D721Med (cell line): Measurements from ENCODE around the gene HMCN1.

ENCODE experiments used
- DNase-seq: peaks from one replicate; pipeline ENCODE4 v3.0.0; 2011; ENCODE audit warnings: low spot score; ENCODE audit not compliant: insufficient read length
- FAIRE-seq: peaks from 2 replicates; lab custom pipeline; 2011; peaks lifted over from hg19 to GRCh38; lab: Jason Lieb, UNC
- CTCF ChIP-seq: IDR thresholded peaks from 2 replicates; pipeline ENCODE4 v1.5.1; 2012; ENCODE audit warnings: mild to moderate bottlenecking, control low read depth; ENCODE audit not compliant: insufficient read depth; ENCODE audit errors: missing control alignments

Gene HMCN1

DNA sequence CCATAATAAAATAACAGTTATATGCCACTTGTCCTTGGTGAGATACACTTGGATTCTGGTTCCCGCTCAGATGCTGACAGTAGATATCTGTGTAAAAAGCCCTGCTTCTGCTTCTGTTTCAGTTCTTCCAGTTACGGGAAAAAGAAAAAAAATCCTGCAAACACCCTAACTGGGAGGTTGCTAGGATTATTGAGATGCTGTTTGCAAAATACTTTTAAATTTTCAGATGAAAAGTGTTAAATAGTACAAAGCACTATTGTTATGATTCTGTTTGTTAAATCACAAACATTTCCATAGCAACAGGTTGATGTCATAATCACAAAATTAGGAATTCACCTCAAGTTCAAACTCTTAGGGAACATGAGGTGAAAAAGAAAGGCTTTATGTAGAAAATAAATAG is 232.3 kb downstream of the HMCN1 start:
- no peak for TF ChIP-seq CTCF
- FAIRE-seq = peak; percentile 11
- no peak for DNase-seq

GRCh38 chr1:185969028-185969427 is 234.8 kb downstream of the HMCN1 start:
- DNase-seq (no peak), FAIRE-seq (no peak)
- TF ChIP-seq CTCF = no peak

GRCh38 chr1:185969524-185969991 is 235.4 kb downstream of the HMCN1 start:
- FAIRE-seq (no peak), DNase-seq (no peak)
- TF ChIP-seq CTCF = no peak

DNA sequence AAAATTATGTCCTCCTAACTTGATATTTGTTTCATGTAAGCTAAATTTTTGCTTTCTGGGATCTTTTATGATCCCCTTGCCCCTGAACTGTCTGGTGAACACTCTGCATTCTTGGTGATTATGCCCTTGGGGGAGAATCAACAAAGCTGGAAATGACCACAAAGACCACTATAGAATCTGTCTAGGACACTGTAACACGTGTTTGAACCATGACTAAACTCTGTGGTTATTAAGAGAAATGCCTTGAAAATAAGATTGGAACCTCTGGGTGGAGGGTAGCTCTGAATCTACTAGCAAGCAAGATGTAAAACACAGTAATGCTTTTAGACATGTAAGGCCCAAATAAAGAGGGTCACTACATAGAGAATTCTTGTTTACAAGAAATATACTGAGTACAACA is 237.5 kb downstream of the HMCN1 start:
- no peak for FAIRE-seq
- TF ChIP-seq CTCF = no peak
- DNase-seq = no peak

GRCh38 chr1:185972096-185972850 is 238.1 kb downstream of the HMCN1 start:
- FAIRE-seq (no peak), DNase-seq (no peak)
- TF ChIP-seq CTCF = no peak

- DNase-seq (no peak), FAIRE-seq (no peak)
- no peak for TF ChIP-seq CTCF
Observed at GRCh38 chr1:185973645-185974044, 239.5 kb downstream of the HMCN1 start.
